ENCODE measurements around the gene MAU2. TPM values are rescaled to one million over a fixed set of nuclear protein-coding genes. Genes with fewer than 3 reads are reported as not detected.

Gene MAU2
- total RNA-seq, 3 donors from 2014 or later = 49.8 to 71.1 (median 70.6) TPM

DNA sequence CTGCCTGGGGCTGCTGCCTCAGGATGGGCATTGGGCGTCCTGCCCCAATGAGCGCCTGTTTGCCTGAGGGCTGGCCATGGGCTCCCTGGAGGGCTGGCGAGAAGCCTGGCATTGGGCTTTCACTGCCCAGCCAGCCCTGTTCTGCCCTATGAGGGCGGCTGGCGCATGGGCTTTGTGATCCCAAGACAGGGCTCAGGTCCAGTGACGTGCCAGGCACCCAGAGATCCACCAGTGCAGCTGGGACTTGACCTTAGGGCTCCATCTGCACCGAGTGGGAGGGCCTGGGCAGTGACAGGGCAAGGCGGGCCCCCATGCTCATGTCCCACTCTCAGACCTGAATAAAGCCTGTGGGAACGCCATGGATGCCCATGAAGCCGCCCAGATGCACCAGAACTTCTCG, 34.3 kb downstream of the MAU2 start:
- no peak for DNase-seq
- intact Hi-C loops (cut with DNase I, micrococcal nuclease) = no loop called here
- Histone ChIP-seq H3K36me3 (ENCODE audit: low read depth) (peaks cover 18% of the 10 kb centered on the region), H3K9me3 (no peaks in the 10 kb centered on the region), H3K4me1 (ENCODE audit: low read depth) (no peaks in the 10 kb centered on the region), H3K4me3 (no peak overlapping the region)
- TF ChIP-seq, protein P1, sequence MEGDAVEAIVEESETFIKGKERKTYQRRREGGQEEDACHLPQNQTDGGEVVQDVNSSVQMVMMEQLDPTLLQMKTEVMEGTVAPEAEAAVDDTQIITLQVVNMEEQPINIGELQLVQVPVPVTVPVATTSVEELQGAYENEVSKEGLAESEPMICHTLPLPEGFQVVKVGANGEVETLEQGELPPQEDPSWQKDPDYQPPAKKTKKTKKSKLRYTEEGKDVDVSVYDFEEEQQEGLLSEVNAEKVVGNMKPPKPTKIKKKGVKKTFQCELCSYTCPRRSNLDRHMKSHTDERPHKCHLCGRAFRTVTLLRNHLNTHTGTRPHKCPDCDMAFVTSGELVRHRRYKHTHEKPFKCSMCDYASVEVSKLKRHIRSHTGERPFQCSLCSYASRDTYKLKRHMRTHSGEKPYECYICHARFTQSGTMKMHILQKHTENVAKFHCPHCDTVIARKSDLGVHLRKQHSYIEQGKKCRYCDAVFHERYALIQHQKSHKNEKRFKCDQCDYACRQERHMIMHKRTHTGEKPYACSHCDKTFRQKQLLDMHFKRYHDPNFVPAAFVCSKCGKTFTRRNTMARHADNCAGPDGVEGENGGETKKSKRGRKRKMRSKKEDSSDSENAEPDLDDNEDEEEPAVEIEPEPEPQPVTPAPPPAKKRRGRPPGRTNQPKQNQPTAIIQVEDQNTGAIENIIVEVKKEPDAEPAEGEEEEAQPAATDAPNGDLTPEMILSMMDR (IDR thresholded peaks at IDR 0.05) = no peak
- ATAC-seq = no peak

DNA sequence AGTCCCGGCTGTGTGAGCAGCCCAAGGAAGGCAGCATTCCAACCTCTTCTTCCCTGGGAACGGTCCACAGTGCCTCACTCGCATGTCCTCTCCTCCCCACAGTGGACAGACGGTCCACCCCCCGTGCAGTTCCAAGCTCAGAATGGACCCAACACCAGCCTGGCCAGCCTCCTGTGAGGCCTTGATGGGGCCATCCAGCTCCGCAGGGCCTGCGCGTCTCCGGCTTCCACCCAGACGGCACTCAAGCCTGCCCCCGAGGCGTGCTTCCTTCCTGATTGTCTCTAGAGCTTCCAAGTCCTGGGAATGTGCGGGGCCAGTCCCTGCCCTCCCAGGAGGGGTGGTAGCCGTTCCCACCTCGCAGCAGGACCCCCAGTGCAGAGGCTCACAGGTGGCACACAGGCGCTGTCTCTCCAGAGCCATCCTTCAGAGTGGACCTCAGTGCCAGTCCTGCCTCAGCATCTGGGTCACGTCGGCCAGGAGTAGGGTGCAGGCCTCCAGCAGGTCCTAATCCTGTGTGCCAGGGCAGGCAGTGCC, 35.0 kb downstream of the MAU2 start:
- TF ChIP-seq, protein P1 (IDR thresholded peaks at IDR 0.05) = no peak
- ATAC-seq (no peak), DNase-seq (no peak)
- Histone ChIP-seq H3K36me3 (ENCODE audit: low read depth) (peaks cover 18% of the 10 kb centered on the region), H3K4me3 (no peak overlapping the region), H3K9me3 (no peaks in the 10 kb centered on the region), H3K4me1 (ENCODE audit: low read depth) (no peaks in the 10 kb centered on the region)
- intact Hi-C loops (cut with DNase I, micrococcal nuclease) = no loop called here

DNA sequence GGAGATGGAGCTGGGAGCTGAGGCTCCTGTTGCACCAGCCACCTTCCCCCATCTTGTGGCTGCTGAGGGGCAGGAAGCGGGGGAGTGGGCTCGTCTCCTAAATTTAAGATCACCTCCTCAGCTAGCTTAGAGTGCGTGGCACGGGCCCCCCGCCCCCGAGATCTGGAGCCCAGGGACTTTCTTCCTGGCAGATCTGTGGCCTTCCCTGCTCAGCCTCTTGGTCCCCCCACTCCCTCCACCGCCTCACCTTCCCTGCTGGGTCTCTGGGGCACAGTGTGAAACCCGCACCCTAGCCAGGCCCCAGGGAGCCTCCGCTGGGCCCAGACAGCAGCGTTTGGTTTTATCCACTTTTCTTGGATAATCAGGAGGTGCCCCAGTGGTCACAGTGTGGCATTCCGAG, 35.9 kb downstream of the MAU2 start:
- TF ChIP-seq, protein P1 (IDR thresholded peaks at IDR 0.05) = no peak
- Histone ChIP-seq H3K4me3 (no peak overlapping the region), H3K9me3 (no peaks in the 10 kb centered on the region), H3K4me1 (ENCODE audit: low read depth) (no peaks in the 10 kb centered on the region), H3K36me3 (ENCODE audit: low read depth) (peaks cover 18% of the 10 kb centered on the region)
- intact Hi-C loops (cut with DNase I, micrococcal nuclease) = no loop called here
- ATAC-seq (no peak), DNase-seq (no peak)

DNA sequence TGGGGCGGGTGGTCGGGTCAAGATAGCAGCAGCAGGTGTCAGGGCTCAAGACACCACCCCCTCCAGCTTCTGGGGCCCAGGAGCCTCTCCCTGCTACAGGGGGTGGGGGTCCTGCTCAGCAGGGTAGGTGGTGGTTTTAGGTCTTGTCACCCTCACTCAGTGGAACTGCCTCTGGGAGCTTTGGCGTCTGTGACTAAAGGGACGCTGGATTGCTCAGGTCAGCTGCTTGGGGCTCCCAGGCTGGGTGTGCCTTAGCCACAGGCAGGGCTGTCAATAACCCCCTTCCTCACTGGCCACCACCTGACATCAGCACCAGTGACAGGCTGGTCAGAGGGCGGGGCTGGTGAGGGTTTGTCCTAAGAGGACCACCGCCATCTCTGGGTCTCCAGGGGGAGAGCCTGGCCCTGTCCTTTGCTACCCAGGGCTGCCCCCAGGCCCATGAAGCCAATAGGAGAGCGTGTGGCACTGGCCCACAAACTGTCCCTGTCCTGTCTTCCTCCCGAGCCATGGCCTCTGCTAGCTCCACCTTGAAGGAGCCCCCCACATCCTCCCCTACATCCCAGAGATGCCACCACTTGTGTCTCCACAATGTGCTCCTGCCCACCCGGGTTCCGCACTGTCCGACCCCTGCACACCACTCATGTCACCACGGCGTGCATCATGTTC, 36.4 kb downstream of the MAU2 start:
- DNase-seq = no peak

DNA sequence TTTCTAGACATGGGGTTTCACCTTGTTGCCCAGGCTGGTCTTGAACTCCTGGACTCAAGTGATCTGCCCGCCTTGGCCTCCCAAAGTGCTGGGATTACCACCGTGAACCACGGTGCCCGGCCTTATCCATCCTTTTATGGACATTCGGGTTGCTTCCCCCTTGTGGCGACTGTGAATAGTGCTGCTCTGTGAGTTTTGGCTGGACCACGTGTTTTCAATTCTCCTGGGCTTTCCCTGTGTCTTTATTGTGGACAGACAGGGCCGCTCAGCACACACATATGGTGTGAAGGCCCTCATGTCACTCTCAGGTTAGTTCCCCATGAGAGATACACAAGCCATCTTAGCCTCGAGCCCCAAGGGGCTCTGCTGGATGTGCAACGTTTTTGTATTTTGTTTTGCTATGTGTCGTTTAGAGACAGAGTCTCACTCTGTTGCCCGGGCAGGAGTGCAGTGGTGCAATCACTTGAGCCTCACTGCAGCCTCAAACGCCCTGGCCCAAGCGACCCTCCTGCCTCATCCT, 40.5 kb downstream of the MAU2 start:
- peaks cover under 1% of the 10 kb centered on the region for H3K36me3 ChIP-seq (ENCODE audit: low read depth)
- peak; percentile 86 for ATAC-seq
- no peak overlapping the region for H3K4me3 ChIP-seq
- intact Hi-C loops (cut with DNase I, micrococcal nuclease) = loop anchor here in 1 of 2 donors (10.0 kb wide), 1 partner anchor 134 kb away; no protein-coding TSS in a partner anchor
- TF ChIP-seq, protein P1 (IDR thresholded peaks at IDR 0.05) = peak; percentile 85
- DNase-seq = peak in 2 of 3 donors; percentile 80 to 90
- no peaks in the 10 kb centered on the region for H3K9me3 ChIP-seq
- peaks cover 6% of the 10 kb centered on the region for H3K4me1 ChIP-seq (ENCODE audit: low read depth)

More for the DNA sequence above, 36.4 kb downstream of the MAU2 start:
- Histone ChIP-seq H3K36me3 (ENCODE audit: low read depth) (peaks cover 18% of the 10 kb centered on the region), H3K4me3 (no peak overlapping the region), H3K9me3 (no peaks in the 10 kb centered on the region), H3K4me1 (ENCODE audit: low read depth) (no peaks in the 10 kb centered on the region)
- intact Hi-C loops (cut with DNase I, micrococcal nuclease) = no loop called here
- TF ChIP-seq, protein P1 (IDR thresholded peaks at IDR 0.05) = no peak
- no peak for ATAC-seq

Measured in mucosa of descending colon (tissue), 3 donors.